Stimulated activated naive CD8-positive, alpha-beta T cell treated with anti-CD3 and anti-CD28 coated beads, Interleukin-15, Interleukin-2, amounts not matched to agents 100 U/mL and 50 U/mL, for 24 hours (primary cell): ENCODE data around the gene PRKACA.
"Not testable (repeated sequence)": the region's sequence is repeated elsewhere in the genome, so short reads cannot be mapped to it uniquely, and the experiment has no call there.

Source experiments
- ATAC-seq: fragments of 150-1000 bp; cut with Tn5 transposase; one replicate; pipeline ENCODE4 v1.10.0; 2021
- DNase-seq: peaks from one replicate; pipeline ENCODE4 v3.0.0; 2021

Gene PRKACA

DNA sequence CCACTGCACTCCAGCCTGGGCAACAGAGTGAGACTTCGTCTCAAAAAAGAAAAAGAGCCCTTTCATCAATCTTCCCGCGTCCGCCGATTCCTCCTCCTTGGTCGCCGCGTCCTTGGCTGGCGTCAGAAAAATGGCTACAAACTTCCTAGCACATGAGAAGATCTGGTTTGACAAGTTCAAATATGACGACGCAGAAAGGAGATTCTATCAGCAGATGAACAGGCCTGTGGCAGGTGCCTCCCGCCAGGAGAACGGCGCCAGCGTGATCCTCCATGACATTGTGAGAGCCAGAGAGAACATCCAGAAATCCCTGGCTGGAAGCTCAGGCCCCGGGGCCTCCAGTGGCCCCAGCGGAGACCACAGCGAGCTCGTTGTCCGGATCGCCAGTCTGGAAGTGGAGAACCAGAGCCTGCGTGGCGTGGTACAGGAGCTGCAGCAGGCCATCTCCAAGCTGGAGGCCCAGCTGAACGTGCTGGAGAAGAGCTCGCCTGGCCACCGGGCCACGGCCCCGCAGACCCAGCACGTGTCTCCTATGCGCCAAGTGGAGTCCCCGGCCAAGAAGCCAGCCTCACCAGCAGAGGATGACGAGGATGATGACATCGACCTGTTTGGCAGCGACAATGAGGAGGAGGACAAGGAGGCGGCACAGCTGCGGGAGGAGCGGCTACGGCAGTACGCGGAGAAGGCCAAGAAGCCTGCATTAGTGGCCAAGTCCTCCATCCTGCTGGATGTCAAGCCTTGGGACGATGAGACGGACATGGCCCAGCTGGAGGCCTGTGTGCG, 47.1 kb downstream of the PRKACA start:
- ATAC-seq (no peak), DNase-seq (no peak)

DNA sequence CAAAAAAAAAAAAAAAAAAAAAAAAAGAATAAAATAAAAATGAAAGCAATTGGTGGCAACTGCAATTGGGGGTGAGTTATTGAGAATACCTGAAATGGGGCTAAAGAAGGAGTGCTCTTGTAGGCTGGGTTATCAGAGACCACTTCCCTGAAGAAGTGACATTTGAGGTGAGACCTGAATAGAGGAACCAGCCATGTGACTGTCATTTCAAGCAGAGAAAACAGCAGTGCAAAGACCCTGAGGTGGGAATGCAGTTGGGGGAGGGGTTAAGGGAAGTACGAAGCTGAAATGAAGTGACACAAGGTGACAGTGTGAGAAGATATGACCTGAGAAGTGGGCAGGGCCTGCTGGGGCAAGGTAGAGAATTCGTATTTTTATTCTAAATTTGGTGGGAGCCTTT, 51.4 kb downstream of the PRKACA start:
- no peak for ATAC-seq
- no peak for DNase-seq

DNA sequence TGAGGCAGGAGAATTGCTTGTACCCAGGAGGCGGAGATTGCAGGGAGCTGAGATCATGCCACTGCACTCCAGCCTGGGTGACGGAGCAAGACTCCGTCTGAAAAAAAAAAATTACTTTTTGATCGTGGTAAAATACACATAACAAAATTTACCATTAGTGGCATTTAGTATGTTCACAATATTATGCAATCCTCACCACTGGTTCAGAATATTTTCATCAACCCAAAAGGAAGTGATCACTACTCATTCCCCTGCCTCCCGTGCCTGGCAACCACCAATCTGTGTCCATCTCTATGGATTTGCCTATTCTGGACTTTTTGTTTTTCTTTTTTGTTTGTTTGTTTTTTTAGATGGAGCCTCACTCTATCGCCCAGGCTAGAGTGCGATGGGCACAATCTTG, 54.5 kb downstream of the PRKACA start:
- no peak for ATAC-seq

DNA sequence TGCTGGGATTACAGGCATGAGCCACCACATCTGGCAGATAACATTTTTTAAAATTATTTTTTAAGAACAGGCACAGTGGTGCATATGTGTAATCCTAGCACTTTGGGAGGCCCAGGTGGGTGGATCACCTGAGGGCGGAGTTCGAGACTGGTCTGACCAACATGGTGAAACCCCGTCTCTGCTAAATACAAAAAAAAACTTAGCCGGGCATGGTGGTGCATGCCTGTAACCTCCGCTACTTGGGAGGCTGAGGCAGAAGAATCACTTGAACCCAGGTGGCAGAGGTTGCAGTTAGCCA, 55.1 kb downstream of the PRKACA start:
- DNase-seq (no peak), ATAC-seq (no peak)

More for the DNA sequence above, 54.5 kb downstream of the PRKACA start:
- DNase-seq = no peak

DNA sequence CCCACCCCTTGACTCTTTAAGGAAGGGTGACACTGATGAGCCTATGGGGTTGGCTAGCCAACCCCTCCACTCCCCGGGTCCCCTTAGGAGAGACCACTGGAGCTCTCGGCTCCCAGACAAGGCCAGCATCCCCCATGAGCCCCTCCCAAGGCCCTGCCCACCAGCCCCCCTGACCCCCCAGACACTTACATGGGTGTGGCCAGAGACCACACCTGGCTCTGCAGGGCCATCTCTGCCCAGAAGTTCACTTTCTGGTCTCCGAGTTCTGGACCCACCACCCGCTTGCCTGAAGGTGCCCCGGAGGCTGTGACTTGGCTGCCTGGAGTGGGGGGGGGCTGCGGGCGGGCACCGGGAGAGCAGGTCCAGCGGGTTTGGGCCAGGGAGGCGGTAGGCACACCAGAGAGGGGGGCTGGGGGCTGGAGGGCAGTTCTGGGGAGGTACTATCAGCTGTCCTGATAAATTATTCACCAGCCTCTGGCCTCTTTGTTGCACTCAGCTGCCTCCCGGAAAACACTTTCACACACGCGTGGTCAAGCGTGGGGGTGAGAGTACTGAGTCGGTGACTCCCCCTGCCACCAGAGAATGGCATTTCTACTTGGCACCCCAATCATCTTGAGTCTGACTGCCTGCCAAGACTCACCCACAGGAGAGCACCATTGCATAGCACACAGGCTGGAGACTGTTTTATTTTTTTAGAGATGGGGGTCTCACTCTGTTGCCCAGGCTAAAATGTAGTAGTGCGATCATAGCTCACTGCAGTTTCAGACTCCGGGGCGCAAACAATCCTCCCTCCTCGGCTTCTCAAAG, 55.6 kb downstream of the PRKACA start, which contains the start of gene PALM3:
TSS of gene PALM3 (minus strand) at position 326 of the 807 bp plus-strand sequence. CDS start at position 230, 96 bp downstream.
- DNase-seq (no peak), ATAC-seq (no peak)

DNA sequence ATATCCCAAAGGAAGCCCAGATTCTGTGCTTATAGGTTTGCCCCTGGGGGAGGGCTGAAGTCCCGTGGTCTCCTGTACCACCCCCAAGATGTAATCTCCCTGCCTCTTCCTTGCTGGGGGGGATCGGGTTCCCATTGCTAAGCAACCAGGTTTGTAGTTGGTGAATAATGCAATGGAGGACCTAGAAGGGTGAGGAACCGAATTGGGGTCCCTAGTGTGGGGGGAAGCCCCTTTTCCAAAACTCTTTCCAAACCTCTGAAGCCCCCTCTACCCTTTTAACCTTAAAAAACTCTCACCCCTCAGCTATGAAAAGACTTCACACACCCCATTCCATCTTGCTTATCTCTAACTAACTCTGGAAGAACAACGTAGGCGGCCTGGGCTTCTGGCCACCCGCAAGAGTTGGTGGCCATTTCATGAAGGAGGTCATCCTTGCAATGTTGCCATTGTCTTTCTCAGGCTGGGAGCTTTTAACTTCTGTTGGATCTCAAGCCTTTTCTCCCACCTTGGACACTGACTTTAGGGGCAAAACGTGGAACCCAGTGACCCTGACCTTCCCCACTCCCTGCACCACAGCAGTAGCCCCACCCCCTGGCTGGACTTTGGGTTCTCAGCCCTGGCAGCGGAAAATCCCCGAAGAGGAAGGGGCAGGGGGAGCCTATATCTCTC, 56.3 kb downstream of the PRKACA start:
- DNase-seq (no peak), ATAC-seq (no peak)

DNA sequence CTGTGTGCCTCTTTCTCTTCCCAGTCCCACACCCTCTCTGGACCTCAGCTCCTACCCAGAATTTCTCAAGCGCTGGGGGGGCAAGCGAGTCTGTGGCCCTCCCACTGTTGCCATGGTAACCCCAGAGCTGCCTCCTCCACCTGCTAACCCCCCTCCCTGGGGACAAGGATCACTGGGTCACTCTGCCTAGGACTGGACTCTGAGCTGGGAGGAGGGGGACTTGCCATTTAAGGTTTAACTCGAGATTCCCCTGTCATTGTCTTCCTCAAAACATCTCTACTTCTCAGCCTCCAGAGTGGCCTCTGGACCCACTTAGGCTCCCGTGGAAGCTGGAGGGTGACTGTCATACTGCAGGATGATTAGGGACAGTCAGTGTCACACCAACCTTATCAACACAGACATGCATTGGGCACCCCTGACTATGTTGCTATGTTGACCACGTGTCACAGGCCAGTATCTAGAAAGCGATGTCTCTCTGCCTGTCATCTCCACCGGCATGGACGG, 57.9 kb downstream of the PRKACA start:
- DNase-seq (no peak), ATAC-seq (no peak)

DNA sequence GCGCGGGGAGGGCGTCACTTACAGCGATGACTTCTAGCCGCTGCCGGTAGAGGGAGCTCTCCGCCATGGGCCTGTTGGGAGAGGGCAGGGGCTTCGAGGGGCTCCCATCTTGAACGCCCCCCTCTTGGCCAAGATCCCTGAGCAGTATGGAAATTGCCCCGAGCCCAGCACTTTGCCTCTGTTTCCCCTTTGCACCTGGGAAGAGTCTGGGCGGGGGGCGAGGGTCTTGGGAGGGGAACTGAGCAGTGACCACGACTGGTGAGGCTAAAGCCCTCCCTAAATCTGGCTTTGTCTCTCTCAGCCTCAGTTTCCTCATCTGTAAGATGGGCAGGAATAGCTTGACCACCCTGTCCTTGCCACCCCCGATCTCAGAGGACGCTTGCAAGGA, 58.5 kb downstream of the PRKACA start:
- ATAC-seq (no peak), DNase-seq (peak; percentile 75)

DNA sequence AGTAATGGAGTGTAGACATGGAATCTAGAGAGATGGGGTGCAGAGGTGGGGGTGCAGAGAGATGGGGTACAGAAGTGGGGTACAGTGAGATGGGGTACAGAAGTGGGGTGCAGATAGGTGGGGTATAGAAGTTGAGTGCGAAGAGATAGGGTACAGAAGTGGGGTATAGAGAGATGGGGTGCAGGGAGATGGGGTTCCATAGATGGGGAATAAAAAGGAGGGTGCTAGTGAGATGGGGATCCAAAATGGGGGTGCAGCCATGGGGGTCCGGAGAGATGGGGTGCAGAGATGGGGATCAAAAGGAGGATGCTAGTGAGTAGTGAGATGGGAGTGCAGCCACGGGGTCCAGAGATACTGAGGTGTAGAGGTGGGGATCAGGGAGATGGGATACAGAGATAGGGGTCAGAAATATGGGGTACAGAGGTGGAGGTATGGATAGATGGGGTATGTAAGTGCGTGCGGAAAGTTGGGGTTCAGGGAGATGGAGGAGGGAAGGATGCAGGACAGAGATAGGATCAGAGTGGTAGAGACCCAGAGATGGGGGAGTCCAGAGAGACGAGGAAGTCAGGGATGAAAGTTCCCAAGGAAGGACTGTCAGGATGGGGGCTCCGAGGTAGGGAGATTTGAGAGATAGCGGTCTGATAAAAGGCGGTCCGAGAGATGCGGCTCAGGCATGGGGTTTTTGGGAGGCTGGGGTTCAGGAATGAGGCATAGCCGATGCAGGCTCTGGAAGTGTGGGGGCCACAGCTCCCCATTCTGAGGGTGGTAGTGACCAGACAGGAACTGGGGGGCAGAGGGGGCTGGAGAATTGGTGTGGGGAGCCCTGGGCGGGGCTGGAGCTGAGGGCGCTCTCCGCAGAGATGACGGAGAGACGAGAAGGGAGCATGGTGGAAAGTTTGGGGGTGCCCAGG, 59.1 kb downstream of the PRKACA start:
- no peak for ATAC-seq
- DNase-seq = no peak

DNA sequence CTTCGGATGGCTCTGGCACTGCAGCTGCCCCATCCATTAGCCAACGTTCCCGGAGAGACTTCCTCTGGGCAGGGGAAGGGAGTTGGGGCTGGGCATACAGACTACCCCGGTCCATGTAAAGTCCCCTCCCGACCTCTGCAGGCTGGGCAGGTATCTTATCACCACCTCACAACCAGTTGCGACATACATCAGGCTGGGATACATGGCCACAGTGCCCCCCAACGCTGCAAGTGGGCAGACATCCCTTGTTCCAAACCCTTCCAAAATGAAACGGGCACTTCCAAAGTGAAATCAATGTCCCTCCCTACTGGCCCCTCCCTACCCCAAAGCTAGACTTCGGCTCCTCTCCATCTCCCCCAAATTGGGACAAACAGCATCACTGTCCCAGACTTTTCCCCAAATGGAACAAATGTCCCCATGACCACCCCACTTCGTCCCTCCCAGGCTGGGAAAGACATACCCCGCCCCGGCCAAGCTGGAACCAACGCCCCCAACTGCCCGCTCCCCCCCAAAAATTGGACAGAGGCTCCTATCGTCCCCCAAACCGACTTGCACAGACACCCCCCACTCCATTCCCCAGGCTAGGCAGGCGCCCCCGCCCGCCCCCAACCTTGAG, 60.7 kb downstream of the PRKACA start:
- ATAC-seq = no peak
- no peak for DNase-seq

DNA sequence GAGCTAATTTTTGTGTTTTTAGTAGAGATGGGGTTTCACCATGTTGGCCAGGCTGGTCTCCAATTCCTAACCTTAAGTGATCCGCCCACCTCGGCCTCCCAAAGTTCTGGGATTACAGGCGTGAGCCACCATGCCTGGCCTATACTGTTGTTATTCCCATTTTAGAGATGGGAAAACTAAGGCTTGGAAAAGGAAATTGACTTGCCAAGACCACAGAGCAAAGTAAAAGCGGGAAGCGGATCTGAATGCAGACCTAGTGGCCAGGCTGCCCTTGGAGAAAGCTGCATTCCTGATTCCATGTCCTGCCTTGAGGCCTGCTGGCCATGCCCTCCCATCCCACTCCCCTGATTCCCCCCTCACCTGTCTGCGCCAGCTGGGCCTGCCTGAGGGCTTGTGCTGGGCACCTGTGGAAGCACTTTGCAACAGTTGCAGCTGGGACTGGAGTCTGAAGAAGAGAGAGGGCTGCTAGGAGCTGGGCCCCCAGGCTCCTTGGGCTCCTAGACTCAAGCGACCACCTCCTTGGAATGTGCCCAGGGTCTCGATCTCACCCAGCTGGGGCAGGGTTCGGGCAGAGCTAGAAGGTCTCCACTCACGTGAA, 61.4 kb downstream of the PRKACA start:
- ATAC-seq (no peak), DNase-seq (no peak)

DNA sequence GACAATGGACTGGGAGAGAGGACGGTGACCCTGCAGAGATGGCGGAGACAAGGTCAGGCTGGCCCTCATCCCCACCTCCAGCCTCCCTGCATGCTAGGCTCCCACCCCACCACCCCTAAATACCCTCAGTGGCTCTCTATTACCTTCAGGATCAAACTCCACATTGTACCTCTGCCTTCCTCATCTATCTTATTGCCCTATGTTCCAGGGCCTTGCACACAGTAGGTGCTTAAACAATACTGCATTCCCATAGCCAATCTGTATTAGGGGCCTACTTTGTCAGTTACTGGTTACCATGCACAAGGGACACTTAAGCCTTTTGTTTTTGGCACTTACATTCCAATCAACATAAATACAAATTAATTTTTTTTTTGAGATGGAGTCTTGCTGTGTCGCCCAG, 62.2 kb downstream of the PRKACA start:
- no peak for ATAC-seq

DNA sequence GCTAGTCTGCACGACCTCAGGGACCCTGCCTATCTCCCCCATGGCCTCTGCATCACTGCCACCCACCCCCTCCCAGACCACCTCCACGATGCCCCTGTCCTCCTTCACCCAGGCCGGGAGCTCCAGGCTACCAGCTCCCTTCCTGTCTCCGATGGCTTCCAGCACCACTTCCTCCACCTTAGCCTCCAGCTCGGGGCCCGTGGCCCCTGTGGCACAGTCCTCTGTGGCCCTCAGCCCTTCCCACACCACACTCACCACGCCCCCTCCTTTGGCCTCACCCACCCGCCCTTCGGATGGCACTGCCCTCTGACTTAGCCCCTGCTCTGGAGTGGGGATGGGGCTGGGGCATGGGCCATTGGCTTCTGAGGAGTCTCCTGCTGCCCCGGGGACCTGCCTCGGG, 62.8 kb downstream of the PRKACA start:
- DNase-seq (no peak), ATAC-seq (no peak)

More for the DNA sequence above, 62.2 kb downstream of the PRKACA start:
- no peak for DNase-seq

DNA sequence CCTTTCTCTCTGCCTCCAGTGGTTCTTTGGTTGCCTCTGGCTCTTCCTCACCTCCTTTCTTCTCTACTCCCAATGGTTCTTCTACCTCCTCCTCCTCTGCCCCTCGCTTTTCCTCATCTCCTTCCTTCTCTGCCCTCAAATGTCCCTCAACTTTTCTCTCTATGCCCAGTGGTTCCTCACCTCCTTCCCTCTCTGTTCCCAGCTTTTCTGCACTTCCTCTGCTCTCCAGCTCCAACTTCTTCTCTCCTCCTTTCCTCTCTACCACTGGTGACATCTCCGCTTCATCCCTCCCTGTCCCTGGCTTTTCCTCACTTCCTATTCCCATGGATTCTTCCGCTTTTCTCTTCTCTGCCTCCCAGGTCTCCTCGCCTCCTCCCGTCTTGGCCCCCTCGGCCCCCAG, 63.5 kb downstream of the PRKACA start:
- ATAC-seq (no peak), DNase-seq (no peak)

DNA sequence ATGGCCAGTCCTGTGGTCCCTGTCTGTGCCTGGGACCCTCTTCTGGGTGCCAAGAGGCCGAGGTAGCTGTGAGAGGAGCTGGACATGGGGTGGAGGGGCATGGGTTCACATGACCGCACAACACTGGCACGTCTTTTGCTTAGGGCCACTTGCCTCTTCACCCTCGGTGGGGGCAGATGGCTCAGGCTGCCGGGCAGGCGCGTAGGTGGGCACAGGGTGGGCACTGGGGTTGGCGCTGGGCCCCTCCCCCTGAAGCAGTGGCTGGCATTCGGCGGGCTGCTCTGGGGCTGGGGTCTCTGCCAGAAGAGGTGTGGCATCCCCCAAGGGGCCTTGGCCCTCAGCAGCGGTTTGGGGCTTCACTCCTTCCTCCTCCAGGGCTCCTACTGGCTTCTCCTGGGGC, 64.1 kb downstream of the PRKACA start:
- DNase-seq = no peak
- no peak for ATAC-seq

DNA sequence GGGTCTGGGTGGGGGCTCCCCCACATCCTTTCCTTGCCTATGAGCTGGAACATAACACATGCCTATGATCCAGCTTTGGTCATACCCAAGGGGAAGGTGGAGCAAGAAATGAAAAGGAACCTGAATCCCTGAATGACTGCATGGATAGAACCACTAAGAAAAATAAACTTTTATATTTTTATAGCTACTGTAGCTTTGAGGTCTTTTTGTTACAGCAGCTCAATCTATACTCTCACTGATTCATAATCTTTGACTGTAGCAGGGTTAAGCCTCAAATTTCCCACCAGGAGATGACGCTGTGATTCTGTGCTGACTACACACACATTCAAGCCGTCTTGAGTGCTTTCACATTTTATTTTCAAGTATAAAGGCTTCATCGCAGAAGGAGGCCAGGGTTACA, 64.5 kb downstream of the PRKACA start:
- DNase-seq (no peak), ATAC-seq (no peak)

DNA sequence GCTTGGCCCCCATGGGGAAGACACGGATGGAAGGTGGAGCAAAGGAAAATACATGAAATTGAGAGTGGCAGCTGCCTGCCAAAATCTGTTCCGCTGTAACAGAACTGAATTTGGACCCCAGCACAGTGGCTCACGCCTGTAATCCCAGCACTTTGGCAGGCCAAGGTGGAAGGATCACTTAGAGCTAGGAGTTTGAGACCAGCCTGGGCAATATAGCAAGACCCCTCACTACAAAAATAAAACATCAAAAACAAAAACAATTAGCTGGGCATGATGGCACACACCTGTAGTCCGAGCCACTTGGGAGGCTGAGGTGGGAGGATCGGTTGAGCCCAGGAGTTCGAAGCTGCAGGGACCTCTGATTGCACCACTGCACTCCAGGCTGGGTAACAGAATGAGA, 65.1 kb downstream of the PRKACA start:
- ATAC-seq (no peak), DNase-seq (no peak)

DNA sequence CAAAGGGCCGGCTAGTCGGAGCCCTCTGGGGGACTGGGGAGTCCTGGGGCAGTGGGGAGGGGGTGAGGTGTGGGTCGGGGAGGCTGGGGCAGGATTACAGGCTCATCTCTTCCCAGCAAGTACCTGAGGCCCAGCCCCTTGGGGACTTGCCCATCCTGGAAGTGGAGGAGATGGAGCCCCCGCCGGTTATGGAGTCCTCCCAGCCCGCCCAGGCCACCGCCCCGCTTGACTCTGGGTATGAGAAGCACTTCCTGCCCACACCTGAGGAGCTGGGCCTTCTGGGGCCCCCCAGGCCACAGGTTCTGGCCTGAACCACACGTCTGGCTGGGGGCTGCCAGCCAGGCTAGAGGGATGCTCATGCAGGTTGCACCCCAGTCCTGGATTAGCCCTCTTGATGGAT, 65.6 kb downstream of the PRKACA start:
- ATAC-seq = no peak

DNA sequence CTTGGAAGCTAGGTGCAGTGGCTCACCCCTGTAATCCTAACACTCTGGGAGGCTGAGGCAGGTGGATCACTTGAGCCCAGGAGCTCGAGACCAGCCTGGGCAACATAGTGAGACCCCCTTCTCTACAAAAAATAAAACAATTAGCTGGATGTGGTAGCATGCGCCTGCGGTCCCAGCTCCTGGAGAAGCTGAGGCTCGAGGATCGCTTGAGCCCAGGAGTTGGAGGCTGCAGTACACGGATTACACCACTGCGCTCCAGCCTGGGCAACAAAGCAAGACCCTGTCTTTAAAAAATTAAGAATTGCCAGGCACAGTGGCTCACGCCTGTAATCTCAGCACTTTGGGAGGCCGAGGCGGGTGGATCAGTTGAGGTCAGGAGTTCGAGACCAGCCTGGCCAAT, 66.6 kb downstream of the PRKACA start:
- not testable (repeated sequence) for DNase-seq, ATAC-seq

More for the DNA sequence above, 65.6 kb downstream of the PRKACA start:
- DNase-seq = no peak

DNA sequence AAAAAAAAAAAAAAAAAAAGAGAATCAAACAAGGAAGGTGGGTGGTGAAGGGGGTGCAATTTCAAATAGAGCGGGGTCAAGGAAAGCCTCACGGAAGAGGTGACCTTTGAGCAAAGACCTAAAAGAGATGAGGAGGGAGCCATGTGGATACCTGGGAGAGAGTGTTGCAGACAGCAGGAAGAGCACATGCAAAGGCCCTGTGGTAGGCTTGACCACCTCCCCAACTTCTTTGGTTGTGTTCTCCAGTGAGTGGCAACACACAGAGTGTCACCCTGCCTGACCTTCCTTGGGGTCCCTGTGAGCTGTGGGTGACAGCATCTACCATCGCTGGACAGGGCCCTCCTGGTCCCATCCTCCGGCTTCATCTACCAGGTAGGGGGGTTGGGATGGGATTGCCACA, 67.0 kb downstream of the PRKACA start:
- DNase-seq (no peak), ATAC-seq (no peak)
